ENCODE data around the gene RNF19B.
"Not testable (repeated sequence)": the region's sequence is repeated elsewhere in the genome, so short reads cannot be mapped to it uniquely, and the experiment has no call there.

Gene RNF19B

GRCh38 chr1:33000427-33001026, 35.9 kb upstream of the RNF19B start:
- DNase-seq = no peak
- H3K9me3 Mint-ChIP-seq = no peaks in the 10 kb centered on the region
- no peaks in the 10 kb centered on the region for H3K27me3 Mint-ChIP-seq
- peaks cover 36% of the 10 kb centered on the region for H3K4me1 Mint-ChIP-seq (ENCODE audit: low read depth)
- H3K27ac Mint-ChIP-seq = no peak overlapping the region
- H3K4me3 Mint-ChIP-seq = no peak overlapping the region
- H3K36me3 Mint-ChIP-seq (ENCODE audit: low read depth) = peaks cover 35% of the 10 kb centered on the region

- Mint-ChIP-seq H3K27me3 (no peaks in the 10 kb centered on the region), H3K9me3 (no peaks in the 10 kb centered on the region), H3K4me1 (ENCODE audit: low read depth) (peaks cover 25% of the 10 kb centered on the region), H3K4me3 (no peak overlapping the region), H3K36me3 (ENCODE audit: low read depth) (peaks cover 24% of the 10 kb centered on the region), H3K27ac (no peak overlapping the region)
- no peak for DNase-seq
These were observed 34.4 kb upstream of the RNF19B start for GRCh38 chr1:32998997-32999396.

GRCh38 chr1:32998064-32998463, 33.5 kb upstream of the RNF19B start:
- DNase-seq = no peak
- no peak overlapping the region for H3K4me3 Mint-ChIP-seq
- peaks cover 19% of the 10 kb centered on the region for H3K36me3 Mint-ChIP-seq (ENCODE audit: low read depth)
- peak overlapping the region; percentile 15 for H3K27ac Mint-ChIP-seq
- H3K9me3 Mint-ChIP-seq = no peaks in the 10 kb centered on the region
- no peaks in the 10 kb centered on the region for H3K27me3 Mint-ChIP-seq
- H3K4me1 Mint-ChIP-seq (ENCODE audit: low read depth) = peaks cover 28% of the 10 kb centered on the region

GRCh38 chr1:32997381-32997891, 32.8 kb upstream of the RNF19B start:
- Mint-ChIP-seq H3K4me3 (no peak overlapping the region), H3K27ac (peak overlapping the region; percentile 15)
- no peak for DNase-seq

GRCh38 chr1:32993324-32993636, 28.7 kb upstream of the RNF19B start:
- H3K4me3 Mint-ChIP-seq; H3K9me3 Mint-ChIP-seq; DNase-seq; H3K27me3 Mint-ChIP-seq; H3K36me3 Mint-ChIP-seq (ENCODE audit: low read depth): not testable (repeated sequence)
- H3K27ac Mint-ChIP-seq = peak overlapping the region; percentile 88
- H3K4me1 Mint-ChIP-seq (ENCODE audit: low read depth) = peaks cover 52% of the 10 kb centered on the region

More at GRCh38 chr1:32997381-32997891, 32.8 kb upstream of the RNF19B start:
- Mint-ChIP-seq H3K36me3 (ENCODE audit: low read depth) (peaks cover 16% of the 10 kb centered on the region), H3K27me3 (no peaks in the 10 kb centered on the region), H3K4me1 (ENCODE audit: low read depth) (peaks cover 28% of the 10 kb centered on the region), H3K9me3 (no peaks in the 10 kb centered on the region)

GRCh38 chr1:32992489-32993323, 28.1 kb upstream of the RNF19B start:
- Mint-ChIP-seq H3K27me3 (no peaks in the 10 kb centered on the region), H3K36me3 (ENCODE audit: low read depth) (peaks cover 7% of the 10 kb centered on the region), H3K4me3 (peak overlapping the region; percentile 33), H3K9me3 (no peaks in the 10 kb centered on the region), H3K27ac (peak overlapping the region; percentile 88), H3K4me1 (ENCODE audit: low read depth) (peaks cover 47% of the 10 kb centered on the region)
- peak; percentile 66 for DNase-seq

GRCh38 chr1:32991819-32992488, 27.3 kb upstream of the RNF19B start:
- Mint-ChIP-seq H3K27me3 (no peaks in the 10 kb centered on the region), H3K4me1 (ENCODE audit: low read depth) (peaks cover 44% of the 10 kb centered on the region), H3K27ac (peak overlapping the region; percentile 88), H3K9me3 (no peaks in the 10 kb centered on the region), H3K4me3 (peak overlapping the region; percentile 33), H3K36me3 (ENCODE audit: low read depth) (peaks cover 3% of the 10 kb centered on the region)
- DNase-seq = no peak

GRCh38 chr1:32991386-32991785, 26.8 kb upstream of the RNF19B start:
- Mint-ChIP-seq H3K4me1 (ENCODE audit: low read depth) (peaks cover 46% of the 10 kb centered on the region), H3K27ac (peak overlapping the region; percentile 44), H3K9me3 (no peaks in the 10 kb centered on the region), H3K36me3 (ENCODE audit: low read depth) (peaks cover 3% of the 10 kb centered on the region), H3K4me3 (no peak overlapping the region), H3K27me3 (no peaks in the 10 kb centered on the region)
- no peak for DNase-seq

- peak overlapping the region; percentile 44 for H3K27ac Mint-ChIP-seq
- no peaks in the 10 kb centered on the region for H3K9me3 Mint-ChIP-seq
- H3K4me3 Mint-ChIP-seq = no peak overlapping the region
- H3K4me1 Mint-ChIP-seq (ENCODE audit: low read depth) = peaks cover 46% of the 10 kb centered on the region
- no peaks in the 10 kb centered on the region for H3K27me3 Mint-ChIP-seq
- H3K36me3 Mint-ChIP-seq (ENCODE audit: low read depth) = peaks cover 3% of the 10 kb centered on the region
- DNase-seq = no peak
These were observed 26.3 kb upstream of the RNF19B start for GRCh38 chr1:32990887-32991286.

- Mint-ChIP-seq H3K36me3 (ENCODE audit: low read depth) (peaks cover 3% of the 10 kb centered on the region), H3K27ac (peak overlapping the region; percentile 86), H3K4me3 (peak overlapping the region; percentile 35), H3K4me1 (ENCODE audit: low read depth) (peaks cover 56% of the 10 kb centered on the region), H3K27me3 (no peaks in the 10 kb centered on the region), H3K9me3 (no peaks in the 10 kb centered on the region)
- peak; percentile 48 for DNase-seq
These were observed 24.8 kb upstream of the RNF19B start for GRCh38 chr1:32989160-32990050.

GRCh38 chr1:32988665-32989064, 24.1 kb upstream of the RNF19B start:
- Mint-ChIP-seq H3K4me3 (no peak overlapping the region), H3K36me3 (ENCODE audit: low read depth) (peaks cover 3% of the 10 kb centered on the region), H3K4me1 (ENCODE audit: low read depth) (peaks cover 63% of the 10 kb centered on the region), H3K27ac (peak overlapping the region; percentile 86), H3K27me3 (no peaks in the 10 kb centered on the region), H3K9me3 (no peaks in the 10 kb centered on the region)
- DNase-seq = no peak

- Mint-ChIP-seq H3K4me1 (ENCODE audit: low read depth) (peaks cover 70% of the 10 kb centered on the region), H3K27ac (no peak overlapping the region)
These were observed 20.6 kb upstream of the RNF19B start for GRCh38 chr1:32985226-32985625.

GRCh38 chr1:32984455-32985171, 20.0 kb upstream of the RNF19B start:
- Mint-ChIP-seq H3K9me3 (peaks cover 2% of the 10 kb centered on the region), H3K4me3 (no peak overlapping the region), H3K27me3 (no peaks in the 10 kb centered on the region), H3K4me1 (ENCODE audit: low read depth) (peaks cover 70% of the 10 kb centered on the region), H3K27ac (peak overlapping the region; percentile 76), H3K36me3 (ENCODE audit: low read depth) (no peaks in the 10 kb centered on the region)
- DNase-seq = no peak

More at GRCh38 chr1:32985226-32985625, 20.6 kb upstream of the RNF19B start:
- no peaks in the 10 kb centered on the region for H3K27me3 Mint-ChIP-seq
- H3K9me3 Mint-ChIP-seq = peaks cover 2% of the 10 kb centered on the region
- no peak overlapping the region for H3K4me3 Mint-ChIP-seq
- DNase-seq = no peak
- no peaks in the 10 kb centered on the region for H3K36me3 Mint-ChIP-seq (ENCODE audit: low read depth)

Measured in activated T-cell treated with anti-CD3 and anti-CD28 coated beads, Interleukin-2, amount 50 U/mL, for 24 hours (primary cell).